Epidermal melanocyte (primary cell): ENCODE measurements around the gene ZBTB14.

Experiments used
- DNase-seq: peaks from one replicate; pipeline ENCODE4 v3.0.0; 2011; ENCODE audit warnings: low spot score; ENCODE audit not compliant: insufficient read length

The ZBTB14 gene

DNA sequence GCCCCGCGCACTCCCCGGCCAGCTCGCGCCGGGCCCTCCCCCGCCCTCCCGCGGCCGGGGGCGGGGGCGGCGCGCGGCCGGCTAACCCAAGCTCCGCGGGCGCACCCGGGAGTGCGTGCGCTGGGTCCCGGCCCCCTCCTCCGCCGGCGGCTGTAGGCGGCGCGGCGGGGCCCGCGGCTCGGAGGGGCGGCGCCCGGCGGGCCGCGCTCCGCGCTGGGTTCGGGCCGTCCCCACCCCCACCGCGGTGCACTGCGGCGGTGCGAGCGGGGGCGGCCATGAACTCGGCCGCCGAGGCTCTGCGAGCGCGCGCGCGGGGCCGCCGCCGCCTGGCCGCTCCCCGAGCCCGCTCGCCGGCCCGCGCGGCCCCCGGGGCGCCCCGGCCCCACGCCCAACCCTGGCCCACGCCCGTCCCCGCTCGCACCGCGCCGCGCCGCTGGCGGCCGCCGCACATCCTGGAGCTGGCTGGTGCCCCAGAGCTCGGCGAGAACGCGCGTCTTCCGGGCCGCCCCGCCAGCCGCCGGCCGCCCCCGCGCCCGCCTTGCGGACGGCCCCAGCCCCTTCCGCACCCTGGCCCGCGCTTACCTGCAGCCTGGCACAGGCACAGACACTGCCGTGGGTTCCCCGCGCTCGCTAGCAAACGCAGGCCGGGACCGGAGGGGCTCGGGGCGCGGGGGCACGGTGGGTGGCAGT lies at the start of gene ZBTB14:
Gene ZBTB14, minus strand, starts transcription at position 496 of the 690 bp plus-strand sequence. CDS start 2,480 bp downstream, outside the sequence.
- DNase-seq, result peak; percentile 56

- no peak for DNase-seq
Measured at GRCh38 chr18:5339202-5339834, 43.8 kb upstream of the ZBTB14 start.

- DNase-seq, result no peak
Measured at GRCh38 chr18:5334456-5335075, 39.0 kb upstream of the ZBTB14 start.

DNA sequence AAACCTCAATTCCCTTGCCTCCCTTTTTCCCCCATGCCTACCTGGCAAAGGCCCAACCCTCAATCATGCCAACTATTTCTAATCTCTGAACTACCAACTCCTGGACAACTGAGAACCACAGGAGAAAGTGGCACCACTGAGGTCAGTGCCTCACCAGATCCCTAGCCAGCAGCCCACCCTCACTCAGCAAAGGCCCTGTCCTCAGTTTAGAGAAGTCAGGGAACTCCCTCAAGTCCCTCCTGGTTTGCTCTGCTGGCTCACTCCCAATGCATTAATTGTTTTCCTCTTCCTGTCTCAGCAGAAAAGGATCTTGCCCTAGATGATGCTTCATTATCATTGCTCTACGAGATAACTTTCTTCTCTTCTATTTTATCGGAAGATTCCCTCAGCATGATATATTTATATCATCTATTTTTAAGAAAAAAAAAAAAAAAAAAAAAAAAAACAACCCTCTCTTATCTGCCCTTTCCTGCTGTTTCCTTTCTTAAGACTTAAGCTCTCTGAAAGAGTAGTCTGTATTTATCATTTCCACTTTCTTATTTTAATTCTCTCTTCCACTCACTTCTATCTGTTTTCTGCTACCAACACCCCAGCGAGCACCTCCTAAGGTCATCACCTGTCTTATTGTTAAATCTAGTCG lies 22.7 kb upstream of the ZBTB14 start:
- DNase-seq, result no peak

DNA sequence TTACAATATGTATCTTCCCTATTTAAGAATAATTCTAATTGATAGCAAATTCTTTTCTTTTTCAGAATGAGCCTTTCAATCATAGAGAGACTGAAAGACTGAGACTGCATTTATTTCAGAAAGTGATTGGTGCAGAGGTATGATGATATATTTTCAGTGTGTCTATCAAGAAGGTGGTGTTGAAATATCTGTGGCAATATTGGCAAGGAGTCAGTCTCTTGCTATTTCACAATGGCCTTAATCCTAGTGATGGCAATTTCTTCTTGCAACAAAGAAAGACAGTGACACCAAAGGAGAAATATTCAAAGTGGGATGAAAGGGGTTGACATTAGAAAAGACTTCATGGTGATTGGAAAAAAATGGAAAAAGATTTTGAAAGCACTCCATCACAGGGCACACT lies 21.7 kb upstream of the ZBTB14 start:
- no peak for DNase-seq

DNA sequence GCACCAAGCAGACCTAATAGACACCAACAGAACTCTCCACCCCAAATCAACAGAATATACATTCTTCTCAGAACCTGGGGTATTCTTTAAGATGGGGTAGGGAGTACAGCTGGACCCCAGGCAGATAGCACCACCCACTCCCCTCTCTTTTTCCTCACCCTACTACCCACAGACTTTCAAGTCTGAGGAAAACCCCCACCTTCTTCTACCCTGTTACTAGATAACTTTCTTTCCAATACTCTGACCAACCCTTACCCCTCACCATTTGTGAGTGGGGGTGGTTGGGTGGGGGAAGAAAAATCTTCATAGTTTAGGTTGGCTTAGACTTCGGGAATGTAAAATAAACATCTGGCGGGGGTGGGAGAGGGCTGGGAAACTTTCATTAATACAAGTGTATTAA lies 20.3 kb upstream of the ZBTB14 start:
- DNase-seq, result no peak

GRCh38 chr18:5311301-5311989 lies 15.9 kb upstream of the ZBTB14 start:
- DNase-seq, result no peak

DNA sequence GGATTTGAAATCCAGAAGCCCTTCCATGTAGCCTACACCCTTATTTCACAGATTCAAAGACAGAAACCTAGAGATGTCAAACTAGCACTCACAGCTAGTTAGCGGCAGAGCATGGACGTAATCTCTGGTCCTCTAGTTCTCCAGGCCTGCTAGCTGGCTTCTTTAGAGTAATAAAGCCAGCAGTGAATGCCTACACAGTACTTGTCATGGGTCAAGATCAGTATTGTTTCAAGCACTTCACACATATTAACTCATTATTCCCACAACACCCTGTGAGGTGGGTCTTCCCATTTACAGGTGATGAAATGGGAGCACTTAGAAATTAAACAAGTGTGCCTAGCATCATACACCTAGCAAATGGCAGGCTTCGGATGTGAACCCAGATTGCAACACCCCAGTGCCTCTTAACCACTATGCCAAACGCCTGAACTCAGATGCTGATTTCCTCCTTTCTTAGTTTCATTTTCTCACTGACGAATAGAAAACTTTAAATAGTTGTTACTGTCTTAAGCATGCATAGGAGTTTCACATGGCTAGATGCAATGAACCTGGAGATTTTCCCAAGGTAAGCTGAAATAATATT lies 14.5 kb upstream of the ZBTB14 start:
- DNase-seq, result no peak

GRCh38 chr18:5305835-5306234 lies 10.3 kb upstream of the ZBTB14 start:
- DNase-seq, result no peak

- DNase-seq, result no peak
Measured at GRCh38 chr18:5304232-5304631, 8.7 kb upstream of the ZBTB14 start.

DNA sequence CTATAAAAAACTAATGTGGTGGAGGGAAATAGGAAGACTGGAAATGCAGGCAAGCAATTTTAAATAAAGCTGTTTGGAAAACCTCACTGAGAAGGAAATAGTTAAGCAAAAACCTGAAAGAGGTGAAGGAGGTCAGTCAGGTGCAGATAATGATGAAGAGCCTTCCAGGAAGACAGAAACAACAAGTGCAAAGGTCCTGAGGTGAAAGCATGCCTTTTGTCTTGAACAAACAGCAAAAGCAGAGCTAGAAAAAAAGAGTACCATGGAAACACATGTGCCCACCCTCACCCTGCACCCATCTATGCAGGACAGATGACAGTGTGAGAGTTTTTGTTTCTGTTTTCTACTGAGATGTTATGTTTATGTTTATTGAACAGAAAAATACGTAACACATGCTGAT lies 8.1 kb upstream of the ZBTB14 start:
- DNase-seq, result no peak

GRCh38 chr18:5302606-5303005 lies 7.1 kb upstream of the ZBTB14 start:
- DNase-seq, result no peak

DNA sequence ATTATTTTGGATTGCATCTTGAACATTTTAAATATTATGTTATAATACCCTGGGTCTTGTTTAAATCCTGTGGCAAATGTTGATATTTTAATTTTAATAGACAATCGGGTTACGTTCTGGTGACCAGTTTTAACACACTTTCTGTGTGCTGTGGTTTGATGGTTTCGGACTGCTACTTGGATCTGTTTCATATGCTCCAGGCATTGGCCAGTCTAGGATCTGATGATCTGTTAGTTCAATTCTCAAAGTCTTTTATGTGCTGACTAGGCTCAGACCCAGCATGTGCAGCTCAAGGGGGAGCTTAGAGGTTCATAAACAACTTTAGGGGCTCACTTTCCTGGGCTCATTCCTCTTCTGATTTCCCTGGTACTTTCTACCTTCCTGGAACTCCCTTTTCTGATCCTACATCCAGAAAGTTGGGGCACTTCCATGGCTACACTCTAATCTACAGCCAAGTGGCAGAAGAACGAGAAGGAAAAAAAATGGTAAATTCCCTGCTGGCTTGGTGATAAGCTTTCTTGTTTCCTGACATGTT lies 5.0 kb upstream of the ZBTB14 start:
- no peak for DNase-seq

DNA sequence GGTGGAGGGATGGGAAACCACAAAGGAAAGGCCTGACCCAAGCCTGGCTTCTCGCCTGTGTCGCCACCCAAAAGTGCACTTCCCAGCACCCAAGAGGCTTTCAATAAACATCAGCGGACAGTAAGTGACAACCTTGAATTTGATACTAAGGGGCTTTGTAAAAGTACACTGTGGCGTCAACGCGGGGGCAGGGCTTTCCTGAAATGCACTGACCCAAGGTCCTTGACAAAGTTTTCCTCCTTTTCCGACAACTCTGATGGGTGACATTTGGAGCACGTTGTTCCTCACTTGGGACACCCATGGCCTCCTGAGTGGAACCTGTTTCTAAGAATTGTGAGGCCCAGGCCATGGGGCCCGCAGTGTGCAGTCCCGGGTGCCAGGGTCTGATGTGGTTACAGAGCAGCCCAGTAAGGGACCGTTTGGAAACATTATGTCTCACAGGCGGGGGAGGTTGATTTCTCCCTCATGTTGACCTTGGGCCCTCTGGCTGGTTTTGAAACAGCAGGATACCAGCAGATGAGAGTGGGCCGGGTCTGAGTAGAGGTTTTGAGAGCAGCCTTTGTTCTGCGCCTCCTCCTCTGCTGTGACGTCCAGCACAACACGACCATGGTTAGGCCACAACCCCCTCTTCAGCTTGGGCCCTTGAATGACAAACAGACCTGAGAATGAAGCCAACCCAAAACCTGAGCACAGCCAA lies 2.8 kb upstream of the ZBTB14 start:
- no peak for DNase-seq

- no peak for DNase-seq
Measured at GRCh38 chr18:5297597-5297996, 2.1 kb upstream of the ZBTB14 start.

DNA sequence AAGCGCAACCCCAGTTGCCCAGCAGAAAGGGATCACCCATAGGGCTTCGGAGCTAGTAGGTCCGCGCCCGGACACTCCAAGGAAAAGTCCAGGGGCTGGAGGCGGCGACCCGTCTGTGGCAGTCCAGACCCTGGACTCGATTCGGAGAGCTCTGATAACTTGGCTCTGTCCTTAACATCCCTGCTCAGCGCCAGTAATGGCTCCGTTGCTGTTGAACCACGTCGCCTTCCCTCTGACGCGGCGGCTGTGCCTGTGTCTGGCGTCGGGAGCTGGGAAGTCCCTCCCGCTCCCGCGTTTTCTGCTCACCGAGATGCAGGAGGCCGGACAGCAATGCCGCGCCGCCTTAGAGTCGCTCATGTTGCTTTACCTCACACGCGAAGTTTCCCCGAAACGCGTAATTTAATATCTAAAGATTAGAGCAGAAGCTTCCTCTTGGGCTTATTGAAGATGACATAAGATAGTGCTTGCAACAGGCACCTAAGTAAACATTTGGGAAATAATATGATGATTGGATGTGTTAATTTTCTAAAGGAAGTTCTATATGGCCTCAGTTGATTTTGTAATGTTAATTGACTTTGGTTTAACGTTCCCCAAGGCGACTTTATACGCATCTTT lies 1.3 kb upstream of the ZBTB14 start:
- DNase-seq, result peak; percentile 37

DNA sequence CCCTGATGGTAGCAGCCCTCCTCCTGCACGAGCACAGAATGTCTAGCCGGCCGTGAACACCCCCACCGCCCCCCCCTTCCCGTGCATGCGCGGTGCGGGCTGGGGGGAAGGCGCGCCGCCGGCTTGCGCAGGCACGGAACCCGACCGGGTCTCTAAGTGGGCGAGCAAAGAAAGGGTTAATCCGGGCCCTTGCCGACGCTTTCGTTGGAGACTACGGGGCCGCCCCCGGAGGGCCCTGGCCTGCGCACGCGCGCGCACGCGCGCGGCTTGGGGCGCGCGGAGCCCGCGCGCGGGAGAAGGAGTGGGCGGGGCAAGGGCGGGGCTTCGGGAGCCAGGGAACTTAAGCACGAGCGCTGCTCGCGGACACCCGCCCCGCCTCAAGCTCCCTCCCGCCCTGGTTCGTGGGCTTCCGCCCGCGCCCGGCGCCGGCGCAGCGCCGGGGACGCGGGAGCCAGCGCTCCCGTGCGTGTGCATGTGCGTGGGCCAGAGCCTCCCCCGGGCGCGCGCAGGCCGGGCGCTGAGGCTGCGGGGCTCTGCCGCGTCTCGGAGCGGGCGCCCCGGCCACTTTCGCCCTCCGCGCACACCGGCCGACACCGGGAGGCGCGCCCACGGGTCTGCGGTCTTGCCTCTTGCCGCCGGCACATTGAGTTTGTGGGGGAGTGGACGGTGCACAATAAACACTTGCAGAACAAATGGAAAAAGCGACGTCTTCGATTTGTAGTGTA lies 617 bp upstream of the ZBTB14 start:
- peak; percentile 74 for DNase-seq

DNA sequence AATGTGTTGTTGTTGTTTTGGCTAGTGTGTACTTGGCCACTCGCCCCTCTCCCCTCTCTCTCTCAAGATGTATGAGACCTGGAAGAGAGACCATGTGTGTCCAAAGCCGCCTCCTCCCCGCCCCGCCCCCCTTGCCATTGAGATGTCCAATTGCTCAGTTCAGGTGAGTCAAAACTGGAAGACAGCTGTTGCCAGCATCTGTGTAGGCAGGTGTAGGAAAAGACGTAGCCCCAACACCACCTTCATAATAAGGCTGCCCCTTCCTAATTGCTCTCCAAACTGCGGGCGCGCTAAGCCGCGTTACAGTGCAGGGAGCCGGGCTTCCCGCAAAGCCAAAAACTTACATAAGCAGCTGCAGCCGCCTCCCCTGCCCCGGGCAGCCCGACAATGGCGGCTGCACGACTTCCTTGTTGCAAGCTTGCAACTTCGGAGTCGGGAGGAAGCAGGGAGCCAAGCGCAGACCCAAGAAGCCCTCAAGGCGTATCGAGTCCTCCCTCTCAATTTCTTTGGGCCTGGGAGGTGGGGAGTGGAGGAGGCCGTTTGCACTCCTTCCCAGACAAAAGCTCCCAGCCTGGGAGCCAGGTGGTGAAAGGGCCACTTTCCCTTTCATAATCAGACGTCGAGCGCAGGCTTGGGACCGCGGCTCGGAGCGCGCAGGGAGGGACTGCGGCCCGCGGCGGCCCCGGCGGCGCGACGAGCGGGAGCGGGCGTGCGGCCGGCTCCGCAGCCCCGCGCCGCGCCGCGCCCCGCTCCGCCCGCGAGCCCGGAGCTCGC lies 882 bp downstream of the ZBTB14 start:
- DNase-seq, result peak; percentile 29

DNA sequence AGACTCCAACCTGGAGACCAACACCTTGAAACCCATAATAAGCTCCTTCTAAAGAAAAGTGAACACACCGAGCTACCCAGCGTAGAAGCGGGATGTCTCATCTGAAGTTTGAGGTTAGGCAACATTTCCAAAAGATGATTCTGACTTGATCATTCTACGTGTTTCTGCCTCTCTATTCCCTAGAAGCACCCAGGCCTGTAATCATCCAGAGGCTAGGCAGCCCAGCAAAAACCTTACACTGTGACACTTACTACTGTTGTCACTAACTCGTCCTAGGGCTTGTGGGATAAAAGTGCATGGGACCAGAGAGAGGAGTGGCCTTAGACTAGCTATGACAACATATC lies 1.4 kb downstream of the ZBTB14 start:
- DNase-seq, result no peak
